HG03135 (cell line): ENCODE results near the gene STX11.
"Not testable (repeated sequence)": the region's sequence is repeated elsewhere in the genome, so short reads cannot be mapped to it uniquely, and the experiment has no call there.

Experiments
- ATAC-seq: cut with Tn5 transposase; IDR thresholded peaks from one replicate; pipeline ENCODE4 v1.9.1; 2021; ENCODE audit warnings: mild to moderate bottlenecking, moderate library complexity; ENCODE audit not compliant: unreplicated experiment

STX11 gene

DNA sequence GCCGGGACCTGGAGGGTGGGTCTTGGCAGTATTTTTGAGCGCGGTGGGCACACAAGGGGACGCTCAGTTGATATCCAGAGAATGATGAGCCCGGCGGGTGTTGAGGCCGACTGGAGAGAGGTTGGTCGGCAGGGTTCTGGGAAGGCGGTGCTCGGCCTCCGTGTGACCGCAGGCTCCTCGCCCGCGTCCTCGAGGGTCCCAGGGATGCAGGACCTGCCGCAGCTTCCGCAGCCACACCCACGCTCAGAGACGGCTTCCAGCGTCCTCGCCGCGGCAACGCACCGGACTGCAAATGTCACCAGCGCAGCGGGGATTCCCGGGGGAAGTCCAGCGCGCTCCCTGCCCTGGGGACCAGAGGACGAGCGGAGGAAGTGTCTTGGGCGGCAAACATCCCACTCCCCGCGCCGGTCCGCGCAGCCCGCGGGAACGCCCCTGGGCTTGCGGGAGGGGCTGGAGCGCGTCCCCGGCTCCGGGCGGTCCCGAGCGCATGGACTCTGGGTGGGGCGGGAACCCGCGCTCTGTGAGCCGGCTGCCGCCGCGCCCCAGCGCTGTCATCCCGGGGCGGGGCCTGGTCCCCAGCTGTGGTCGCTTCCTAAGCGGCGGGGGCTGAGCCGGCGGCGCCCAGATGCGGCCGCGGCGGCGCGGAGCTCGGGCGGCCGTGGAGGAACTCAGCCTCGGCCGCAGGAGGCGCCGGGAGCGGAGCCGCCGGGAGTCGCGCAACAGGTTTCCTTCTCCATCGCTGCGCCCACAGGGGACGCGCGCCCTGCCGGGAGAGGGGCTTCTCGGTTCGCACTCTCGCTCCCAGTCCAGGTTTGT is at the start of gene STX11:
Gene STX11, plus strand, starts transcription at position 624 of the 816 bp plus-strand sequence. CDS start 36,111 bp downstream, outside the sequence.
- peak; percentile 67 for ATAC-seq

DNA sequence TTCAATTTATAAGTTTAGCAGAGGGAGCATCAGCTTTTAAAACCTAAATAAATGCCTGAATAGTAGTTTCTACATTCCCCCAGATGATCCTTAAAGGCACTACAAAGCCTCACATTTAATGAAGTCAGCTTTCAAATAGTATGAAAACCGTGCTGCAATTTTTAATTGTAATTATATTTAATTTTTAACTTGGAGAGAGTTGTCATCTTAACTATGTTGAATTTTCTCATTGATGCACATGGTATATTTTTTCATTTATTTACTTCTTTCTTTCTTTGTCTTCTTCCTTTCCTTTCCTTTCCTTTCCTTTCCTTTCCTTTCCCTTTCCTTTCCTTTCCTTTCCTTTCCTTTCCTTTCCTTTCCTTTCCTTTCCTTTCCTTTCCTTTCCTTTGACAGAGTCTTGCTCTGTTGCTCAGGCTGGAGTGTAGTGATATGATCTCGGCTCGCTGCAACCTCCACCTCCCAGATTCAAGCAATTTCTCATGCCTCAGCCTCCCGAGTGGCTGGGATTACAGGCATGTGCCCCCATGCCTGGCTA is 47.2 kb upstream of the STX11 start:
- ATAC-seq = no peak

DNA sequence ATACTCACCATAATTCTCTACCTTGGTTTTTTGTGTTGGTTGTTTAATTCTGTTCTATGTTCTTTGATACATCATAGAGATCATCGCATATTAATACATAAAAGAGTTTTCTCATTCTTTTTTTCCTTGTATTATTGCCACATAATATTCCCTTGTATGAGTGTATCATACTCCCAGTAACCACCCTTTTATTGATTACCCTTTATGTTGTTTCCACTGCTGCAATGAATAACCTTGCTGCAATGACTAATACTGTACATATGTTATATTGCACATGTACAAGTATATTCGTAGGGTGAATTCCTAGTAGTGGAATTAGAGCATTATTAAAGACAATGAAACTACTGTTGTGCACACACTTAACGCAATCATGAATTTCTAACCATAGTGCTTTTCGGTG is 45.8 kb upstream of the STX11 start:
- ATAC-seq = no peak

DNA sequence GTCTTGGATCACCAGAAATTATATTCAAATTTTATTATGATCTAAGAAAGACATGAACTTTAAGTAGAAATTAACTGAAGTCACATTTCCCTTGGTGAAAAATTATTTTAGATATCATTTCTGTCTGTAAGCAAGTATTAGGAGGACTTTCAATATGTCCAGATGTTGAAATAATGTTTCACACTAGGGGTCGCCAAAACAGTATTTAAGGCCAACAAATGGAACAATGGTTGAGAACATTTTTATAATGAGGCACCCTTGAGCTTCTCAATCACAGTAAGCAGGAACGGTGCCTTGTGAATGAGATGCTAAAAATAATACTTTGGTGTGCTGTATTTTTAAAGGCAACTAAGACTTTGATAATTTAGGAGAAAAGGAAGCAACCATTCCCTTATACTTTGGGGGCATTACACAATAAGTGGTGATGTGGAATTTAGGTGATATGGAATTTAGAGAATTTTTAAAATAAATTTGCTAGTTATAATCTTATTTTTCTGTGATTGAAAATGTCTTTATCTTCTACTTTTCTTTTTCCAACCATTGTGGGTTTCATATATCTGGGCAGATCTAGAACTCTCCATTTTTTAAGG is 45.3 kb upstream of the STX11 start:
- ATAC-seq = peak; percentile 72

DNA sequence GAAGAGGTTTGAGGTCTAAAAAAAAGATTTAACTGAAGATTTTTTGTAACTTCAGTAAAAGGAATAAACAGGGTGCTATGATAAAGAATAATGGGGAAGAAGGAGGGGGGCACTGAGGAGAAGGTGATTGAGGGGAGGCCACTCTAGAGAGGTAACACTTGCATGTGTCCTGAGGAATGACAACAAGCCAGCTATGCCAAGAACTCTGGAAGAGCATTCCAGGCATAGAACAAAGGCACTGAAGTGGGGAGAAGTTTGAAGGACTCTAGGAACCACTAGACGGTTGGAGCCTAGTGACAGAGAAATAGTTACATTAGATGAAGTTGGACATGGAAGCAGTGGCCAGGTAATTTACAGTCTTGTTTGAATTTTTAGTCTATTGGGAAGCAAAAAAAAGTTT is 44.1 kb upstream of the STX11 start:
- ATAC-seq = no peak

DNA sequence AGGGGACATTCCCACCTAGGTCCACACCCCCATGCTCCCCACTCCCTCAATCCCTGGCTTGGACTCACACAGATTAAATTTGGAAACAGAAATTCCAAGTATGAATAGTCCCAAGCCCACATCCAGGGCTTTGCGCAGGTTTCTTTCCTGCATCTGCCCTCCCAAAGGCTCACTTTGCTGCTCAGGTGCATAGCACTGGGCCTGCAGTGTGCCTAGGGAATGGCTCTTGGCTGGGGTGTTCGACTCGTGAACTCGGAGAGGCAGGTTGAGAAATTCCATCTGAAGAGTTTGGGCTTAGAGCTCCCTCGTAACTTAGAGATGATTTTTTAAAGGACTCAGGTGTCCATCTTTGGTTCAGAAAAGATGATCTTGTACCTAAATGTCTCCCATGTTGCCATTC is 40.1 kb upstream of the STX11 start:
- ATAC-seq = no peak

DNA sequence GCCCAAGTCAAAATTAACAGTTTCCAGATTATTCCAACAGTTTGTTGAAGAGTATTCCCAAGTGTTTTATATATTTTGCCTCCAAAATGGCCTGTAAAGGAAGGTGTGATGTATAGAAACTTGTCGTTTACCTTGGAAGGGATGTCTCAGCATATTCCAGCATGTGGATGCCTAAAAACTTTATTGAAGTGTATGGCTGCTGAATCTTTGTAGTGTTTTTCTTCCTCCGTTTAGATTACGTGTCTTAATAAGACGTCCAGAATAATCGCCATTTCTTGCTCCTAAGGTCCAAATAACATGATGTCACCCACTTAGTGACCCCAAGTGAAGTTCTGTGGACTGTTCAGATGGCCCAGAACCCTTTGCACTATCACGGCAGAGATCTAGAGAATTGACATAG is 37.0 kb upstream of the STX11 start:
- ATAC-seq = no peak

DNA sequence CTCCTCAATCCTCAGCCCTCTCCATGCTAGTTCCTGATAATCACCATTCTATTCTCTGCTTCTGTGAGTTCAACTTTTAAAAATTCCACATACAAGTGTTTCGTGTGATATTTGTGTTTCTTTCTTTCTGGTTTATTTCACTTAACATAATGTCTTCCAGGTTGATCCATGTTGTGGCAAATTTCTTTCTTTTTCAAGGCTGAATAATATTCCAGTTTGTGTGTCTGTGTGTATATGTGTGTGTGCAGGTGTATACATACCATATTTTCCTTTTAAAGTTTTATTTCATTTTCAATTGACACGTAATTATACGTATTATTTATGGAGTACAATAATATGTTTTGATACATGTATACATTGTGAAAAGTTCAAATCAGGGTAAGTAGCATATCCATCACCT is 35.1 kb upstream of the STX11 start:
- no peak for ATAC-seq

DNA sequence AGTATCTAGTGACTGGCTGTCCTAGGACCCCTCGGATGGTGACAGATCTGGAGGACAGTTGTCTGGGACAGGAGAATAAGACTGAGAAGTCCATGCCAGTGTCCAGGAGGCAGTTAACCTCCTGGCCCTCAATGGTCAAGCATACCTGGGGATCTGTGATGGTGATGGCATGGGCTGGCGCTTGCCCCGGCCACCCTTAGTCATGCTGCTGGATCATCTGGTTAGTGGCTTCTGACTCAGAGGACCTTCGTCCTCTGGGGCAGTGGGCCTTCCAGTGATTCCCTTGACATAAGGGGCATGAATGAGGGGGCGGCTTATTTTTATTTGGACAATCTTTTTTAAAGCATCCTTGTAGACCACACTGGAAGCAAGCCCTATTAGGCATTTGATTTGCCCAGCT is 30.9 kb upstream of the STX11 start:
- no peak for ATAC-seq

DNA sequence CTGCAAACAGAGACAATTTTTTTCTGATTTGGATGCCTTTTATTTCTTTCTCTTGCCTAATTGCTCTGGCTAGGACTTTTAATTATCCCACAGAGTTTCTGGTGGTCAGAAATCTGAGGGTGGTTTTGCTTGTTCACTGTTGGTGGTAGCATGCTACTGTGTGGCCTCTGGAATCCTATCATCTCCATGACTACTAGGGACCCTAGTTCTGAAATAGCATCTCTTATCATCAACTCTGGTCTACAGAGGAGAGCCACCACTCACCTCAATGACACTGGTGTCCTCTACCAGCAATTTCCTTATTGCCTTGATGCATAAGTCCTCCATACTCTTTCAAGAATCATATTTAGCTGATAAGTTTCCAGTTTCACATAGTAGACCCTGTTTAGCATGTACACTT is 27.5 kb upstream of the STX11 start:
- no peak for ATAC-seq

DNA sequence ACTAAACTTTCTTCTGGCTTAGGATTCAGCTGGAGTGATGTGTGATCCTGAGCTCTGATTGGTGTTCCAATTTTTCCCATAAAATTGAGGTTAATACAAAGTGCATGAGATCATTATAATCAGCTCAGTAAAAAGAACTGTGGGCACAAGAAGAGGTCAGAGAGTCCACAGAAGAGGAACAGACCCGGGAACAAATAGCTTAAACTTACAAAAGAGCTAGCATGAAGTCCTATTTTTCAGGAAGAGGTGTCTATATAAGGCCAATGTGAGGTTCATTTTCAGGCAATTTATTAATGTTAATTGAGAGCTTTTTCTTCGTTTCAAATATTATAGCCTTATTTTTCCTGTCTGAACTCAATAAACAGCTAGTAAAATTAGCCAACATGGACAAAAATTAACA is 26.9 kb upstream of the STX11 start:
- no peak for ATAC-seq

DNA sequence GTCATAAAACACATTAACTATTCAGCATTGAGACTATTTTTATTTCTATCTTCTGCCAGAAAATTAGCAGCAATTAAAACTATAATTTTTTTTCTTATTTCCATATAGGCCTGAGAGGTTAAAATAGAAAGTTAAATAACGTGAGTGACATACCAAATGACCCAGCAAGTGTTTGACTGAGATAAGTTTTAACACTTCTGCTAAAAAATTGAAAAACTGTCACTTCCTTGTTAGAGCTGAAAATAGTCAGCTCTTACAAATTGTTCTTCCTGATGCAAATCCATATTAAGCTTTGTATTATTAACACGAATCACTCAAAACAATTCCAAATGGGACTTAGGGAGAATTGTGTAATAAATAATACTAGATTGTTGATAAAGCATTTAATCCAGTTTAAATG is 26.5 kb upstream of the STX11 start:
- ATAC-seq = no peak

DNA sequence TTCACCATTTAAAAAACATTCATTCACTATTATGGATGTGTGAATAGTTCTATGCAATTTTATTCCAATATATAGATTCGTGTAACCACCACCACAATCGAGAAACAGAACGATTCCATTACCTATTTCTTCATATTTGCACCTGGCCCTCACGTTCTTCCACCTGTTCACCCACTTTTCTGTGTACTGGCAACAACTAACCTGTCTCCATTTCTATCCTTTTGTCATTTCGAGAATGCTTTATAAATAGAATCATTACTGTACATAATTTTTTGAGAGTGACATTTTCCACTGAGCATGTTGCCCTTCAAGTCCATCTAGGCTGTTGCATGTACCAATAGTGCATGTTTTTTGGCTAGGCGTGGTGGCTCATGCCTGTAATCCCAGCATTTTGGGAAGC is 23.2 kb upstream of the STX11 start:
- no peak for ATAC-seq

DNA sequence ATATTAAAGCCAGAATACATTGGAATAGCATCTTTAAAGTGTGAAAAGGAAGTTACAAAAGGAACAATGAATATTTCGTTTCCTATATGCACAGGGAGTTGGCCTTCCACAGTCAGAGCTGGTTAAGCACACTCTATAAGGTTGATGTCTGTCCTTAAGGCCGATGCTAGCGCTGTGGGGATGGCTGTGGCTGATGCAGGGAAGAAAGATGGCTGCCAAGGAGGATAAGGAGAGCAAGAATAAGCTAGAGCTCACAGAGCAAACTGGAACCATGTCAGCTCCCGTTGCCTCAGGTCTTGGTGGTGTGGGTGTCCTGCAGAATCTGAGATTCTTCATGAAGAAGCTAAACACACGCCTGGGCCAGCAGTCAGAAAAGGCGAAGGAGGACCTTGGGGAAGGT is 20.8 kb upstream of the STX11 start:
- no peak for ATAC-seq

DNA sequence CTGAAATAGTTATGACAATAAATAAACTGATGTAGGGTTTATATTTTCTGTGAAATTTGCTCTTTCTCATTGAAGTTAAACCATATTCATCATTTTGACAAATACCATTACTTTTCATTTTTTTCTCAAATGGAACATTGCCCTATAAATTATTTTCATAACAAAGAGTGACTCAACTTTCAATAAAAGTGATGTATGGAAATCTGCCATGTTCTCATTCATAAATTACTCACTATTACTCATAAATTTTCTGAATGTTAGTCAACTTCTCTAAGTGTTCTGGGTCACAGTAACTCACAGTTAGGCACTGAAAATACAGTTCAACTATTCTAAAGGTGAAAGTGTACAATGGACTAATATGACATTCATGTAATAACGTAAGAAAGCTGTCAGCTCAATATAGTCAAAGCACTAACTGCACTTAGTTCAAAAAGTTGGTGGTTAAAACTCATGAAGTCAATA is 19.0 kb upstream of the STX11 start:
- ATAC-seq = no peak

DNA sequence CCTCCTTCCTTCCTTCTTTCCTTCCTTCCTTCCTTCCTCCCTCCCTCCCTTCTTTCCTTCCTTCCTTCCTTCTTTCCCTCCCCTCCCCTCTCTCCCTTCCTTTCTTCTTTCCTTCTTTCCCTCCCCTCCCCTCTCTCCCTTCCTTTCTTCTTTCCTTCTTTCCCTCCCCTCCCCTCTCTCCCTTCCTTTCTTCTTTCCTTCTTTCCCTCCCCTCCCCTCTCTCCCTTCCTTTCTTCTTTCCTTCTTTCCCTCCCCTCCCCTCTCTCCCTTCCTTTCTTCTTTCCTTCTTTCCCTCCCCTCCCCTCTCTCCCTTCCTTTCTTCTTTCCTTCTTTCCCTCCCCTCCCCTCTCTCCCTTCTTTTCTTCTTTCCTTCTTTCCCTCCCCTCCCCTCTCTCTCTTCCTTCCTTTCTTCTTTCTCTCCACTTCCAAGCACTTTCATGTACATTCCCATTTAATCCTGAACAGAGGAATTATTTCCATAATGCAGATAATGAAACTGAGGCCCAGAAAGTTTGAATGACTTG is 18.1 kb upstream of the STX11 start:
- ATAC-seq = not testable (repeated sequence)

DNA sequence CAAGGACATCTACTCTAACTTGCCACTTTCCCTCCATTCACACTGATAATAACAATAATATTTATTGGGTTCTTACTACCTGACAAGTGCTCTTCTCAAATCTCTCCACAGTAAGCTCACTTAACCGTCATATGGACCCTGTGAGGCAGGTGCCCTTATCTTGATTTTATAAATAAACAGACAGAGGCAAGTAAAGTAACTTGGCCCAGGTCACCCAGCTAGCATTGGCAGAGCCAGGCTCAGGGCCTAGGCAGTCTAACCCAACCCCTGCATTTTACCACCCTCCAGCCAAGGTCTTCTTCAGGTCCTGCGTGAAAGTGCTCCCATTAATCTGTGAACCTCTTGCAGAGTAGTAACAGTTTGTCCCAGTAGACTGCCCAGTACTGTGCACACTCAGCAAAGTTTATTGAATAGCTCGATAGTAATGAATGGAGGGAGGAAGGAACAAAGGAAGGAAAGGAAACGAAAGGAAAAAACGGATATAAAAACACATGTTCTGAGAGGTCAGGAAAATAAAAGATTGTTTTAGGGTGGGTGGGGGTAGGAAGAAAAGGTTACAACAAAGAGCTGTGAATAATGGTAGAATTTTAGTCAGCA is 17.0 kb upstream of the STX11 start:
- ATAC-seq = no peak

DNA sequence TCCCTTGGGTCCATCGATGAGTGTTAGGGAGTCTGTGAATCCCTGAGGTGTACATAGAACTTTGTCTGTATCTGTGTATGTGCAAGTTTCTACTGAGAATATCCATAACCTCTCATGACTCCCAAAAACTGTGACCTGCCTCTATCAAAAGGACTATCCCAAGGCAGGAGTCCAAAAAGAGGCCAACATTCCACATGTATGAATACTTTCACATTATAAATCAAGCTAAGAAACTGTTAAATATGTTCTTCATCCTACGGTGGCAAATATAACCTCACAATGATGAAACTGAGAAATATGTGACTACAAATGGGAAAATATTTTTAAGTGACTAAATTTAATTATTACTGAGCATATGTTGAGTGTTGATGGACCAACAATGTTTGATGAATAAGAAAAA is 16.1 kb upstream of the STX11 start:
- ATAC-seq = no peak

DNA sequence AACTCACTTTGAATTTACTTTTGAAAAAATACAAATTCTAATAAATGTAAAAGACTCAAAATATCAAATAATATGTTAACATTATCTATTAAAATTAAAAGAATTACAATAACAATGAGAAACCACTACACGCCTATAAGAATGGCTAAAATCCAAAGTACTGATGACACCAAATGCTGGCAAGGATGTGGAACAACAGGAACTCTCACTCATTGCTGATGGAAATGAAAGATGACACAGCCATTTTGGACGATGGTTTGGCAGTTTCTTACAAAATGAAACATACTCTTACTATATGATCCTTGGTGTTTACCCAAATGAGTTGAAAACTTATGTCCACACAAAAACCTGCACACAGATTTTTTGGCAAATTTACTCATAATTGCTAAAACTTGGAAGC is 15.6 kb upstream of the STX11 start:
- no peak for ATAC-seq

DNA sequence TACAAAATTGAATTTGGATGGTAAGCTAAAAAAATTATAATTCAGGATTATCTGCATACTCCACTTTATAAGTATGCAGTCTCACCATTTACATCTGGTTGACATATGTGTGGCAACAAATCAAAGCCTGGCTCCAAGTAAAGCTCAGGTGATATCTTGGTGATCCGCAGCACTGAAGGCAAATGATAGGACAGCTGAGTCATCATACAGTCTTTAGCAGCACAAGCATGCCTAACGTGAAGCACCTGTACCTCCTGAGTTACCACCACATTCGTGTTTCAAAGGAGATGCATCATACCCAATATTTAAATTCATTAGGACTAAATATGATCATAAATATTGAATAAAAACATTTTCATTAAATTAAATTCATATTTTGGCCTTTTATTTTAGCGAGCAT is 11.8 kb upstream of the STX11 start:
- ATAC-seq = no peak

DNA sequence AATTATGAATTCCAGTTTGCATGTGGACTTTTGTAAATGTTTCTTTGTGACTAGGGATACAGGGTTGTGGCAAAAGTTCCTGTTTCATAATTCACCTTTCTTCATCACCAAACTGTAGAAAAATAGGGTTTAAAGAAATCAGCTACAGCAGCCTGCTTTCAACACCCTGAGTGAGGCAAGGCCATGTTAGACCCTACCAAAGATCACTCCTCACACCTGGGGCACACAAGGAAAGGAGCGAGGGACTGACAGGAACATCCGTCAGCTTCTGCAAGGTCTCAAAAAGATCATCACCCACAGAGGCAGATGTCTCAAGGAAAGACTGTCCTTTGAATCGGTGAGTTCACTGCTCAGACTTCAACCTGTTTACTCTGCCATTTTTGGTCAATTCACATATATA is 10.5 kb upstream of the STX11 start:
- ATAC-seq = no peak

DNA sequence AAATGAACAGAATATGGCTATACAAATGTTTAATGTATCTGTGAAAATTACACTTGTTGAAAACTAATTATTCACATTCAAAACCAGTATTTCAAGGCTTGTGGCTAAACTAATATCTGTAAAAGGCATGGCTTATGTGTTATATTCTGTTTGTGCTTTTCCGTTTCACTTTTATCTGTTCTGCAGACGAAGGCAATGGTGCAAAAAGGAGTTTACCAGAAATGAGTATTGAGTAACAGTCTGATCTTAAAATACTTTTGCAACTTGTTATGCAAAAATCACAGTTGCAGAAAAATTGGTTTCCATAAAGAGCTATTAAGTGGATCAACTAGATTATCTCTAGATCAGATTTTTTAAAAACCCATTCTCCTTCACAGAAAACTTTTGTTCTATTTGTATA is 9.4 kb upstream of the STX11 start:
- peak; percentile 85 for ATAC-seq
